NCI-H526 (cell line): ENCODE data around the gene GBF1.
A peak's percentile ranks its signal among the peaks of the same experiment; 100 is the strongest.
"Not testable (repeated sequence)": the region's sequence is repeated elsewhere in the genome, so short reads cannot be mapped to it uniquely, and the experiment has no call there.

ENCODE experiments used
- DNase-seq, 2 experiments: peaks; one replicate each; lab custom pipeline; 2025; lab: John Stamatoyannopoulos, UW

GBF1 gene

GRCh38 chr10:102231357-102232318 lies 13.7 kb upstream of the GBF1 start:
- peak in 1 of 2 experiments; percentile 52 for DNase-seq

GRCh38 chr10:102233997-102234396 lies 11.3 kb upstream of the GBF1 start:
- no peak for DNase-seq

- no peak for DNase-seq
Measured at GRCh38 chr10:102234888-102235597, 10.3 kb upstream of the GBF1 start.

- DNase-seq: no peak
Measured at GRCh38 chr10:102235598-102235920, 9.8 kb upstream of the GBF1 start.

GRCh38 chr10:102236006-102236405 lies 9.3 kb upstream of the GBF1 start:
- no peak for DNase-seq

GRCh38 chr10:102237711-102238252 lies 7.5 kb upstream of the GBF1 start:
- no peak for DNase-seq

GRCh38 chr10:102240467-102241031 lies 4.8 kb upstream of the GBF1 start:
- DNase-seq: no peak

GRCh38 chr10:102241032-102241443 lies 4.3 kb upstream of the GBF1 start:
- DNase-seq: peak in 1 of 2 experiments; percentile 18

GRCh38 chr10:102241444-102242117 lies 3.8 kb upstream of the GBF1 start, which contains the start of gene PITX3:
TSS of gene PITX3 (minus strand) at chr10:102241512. CDS start at chr10:102232080, 9,432 bp downstream.
- DNase-seq: peak; percentile 45 to 91

GRCh38 chr10:102242118-102242485 lies 3.2 kb upstream of the GBF1 start:
- no peak for DNase-seq

GRCh38 chr10:102243309-102243708 lies 2.0 kb upstream of the GBF1 start:
- no peak for DNase-seq

GRCh38 chr10:102245932-102246251 lies 560 bp downstream of the GBF1 start:
- no peak for DNase-seq

- no peak for DNase-seq
Measured at GRCh38 chr10:102246261-102246660, 929 bp downstream of the GBF1 start.

GRCh38 chr10:102247734-102248133 lies 2.4 kb downstream of the GBF1 start:
- DNase-seq: no peak

- DNase-seq: not testable (repeated sequence)
Measured at GRCh38 chr10:102252508-102252907, 7.2 kb downstream of the GBF1 start.

- no peak for DNase-seq
Measured at GRCh38 chr10:102254426-102254825, 9.1 kb downstream of the GBF1 start.

GRCh38 chr10:102255404-102255803 lies 10.1 kb downstream of the GBF1 start:
- no peak for DNase-seq

GRCh38 chr10:102261196-102261595 lies 15.9 kb downstream of the GBF1 start:
- DNase-seq: no peak

GRCh38 chr10:102261842-102262241 lies 16.5 kb downstream of the GBF1 start:
- no peak for DNase-seq

GRCh38 chr10:102262744-102263370 lies 17.5 kb downstream of the GBF1 start:
- DNase-seq: no peak

GRCh38 chr10:102264371-102264770 lies 19.0 kb downstream of the GBF1 start:
- peak; percentile 73 to 84 for DNase-seq

- no peak for DNase-seq
Measured at GRCh38 chr10:102266670-102267069, 21.3 kb downstream of the GBF1 start.
